ENCODE results near the gene NACC1. TPM values are rescaled to one million over a fixed set of nuclear protein-coding genes. Genes with fewer than 3 reads are reported as not detected.

Gene NACC1
- total RNA-seq, 1 donor from 2014 or later: 10.4 TPM

DNA sequence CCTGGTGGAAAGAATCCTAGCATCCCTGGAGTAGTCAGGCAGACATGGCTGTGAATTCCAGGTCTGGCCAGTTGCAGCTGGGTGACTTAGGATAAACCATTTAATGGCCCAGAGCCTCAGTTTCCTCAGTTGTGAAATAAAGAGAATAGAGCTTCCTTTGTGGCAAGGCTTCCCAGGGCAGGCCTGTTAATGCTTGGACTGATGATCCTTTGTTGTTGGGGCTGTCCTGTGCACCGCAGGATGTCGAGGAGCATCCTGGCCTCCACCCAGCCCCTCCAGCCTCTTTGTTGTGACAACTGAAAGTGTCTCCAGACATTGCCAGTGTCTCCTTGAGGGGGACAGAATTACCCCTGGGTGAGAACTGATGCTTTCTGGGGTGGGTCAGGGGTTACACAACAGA is 31.7 kb upstream of the NACC1 start:
- no peaks in the 10 kb centered on the region for H3K9me3 ChIP-seq (ENCODE audit: control insufficient read depth in 3 of 3, low read length in 3 of 3)
- no peak overlapping the region for H3K9ac ChIP-seq (ENCODE audit: low read depth in 1 of 3, low read length in 3 of 3)
- H3K36me3 ChIP-seq (ENCODE audit: control insufficient read depth in 3 of 3, insufficient read depth in 3 of 3, low read length in 3 of 3): peaks cover 45 to 64% (median 46%) of the 10 kb centered on the region in 3 donors
- H3K27me3 ChIP-seq (ENCODE audit: control insufficient read depth in 3 of 3, insufficient read depth in 3 of 3, low read length in 3 of 3): no peaks in the 10 kb centered on the region
- H3K4me3 ChIP-seq (ENCODE audit: low read length in 3 of 3): no peak overlapping the region
- peaks cover 36 to 56% (median 50%) of the 10 kb centered on the region in 3 donors for H3K4me1 ChIP-seq (ENCODE audit: control insufficient read depth in 3 of 3, insufficient read depth in 3 of 3, low read length in 3 of 3)
- no peak overlapping the region for H3K27ac ChIP-seq (ENCODE audit: low read depth, low read length)

GRCh38 chr19:13087295-13087694 is 30.8 kb upstream of the NACC1 start:
- H3K4me1 ChIP-seq (ENCODE audit: control insufficient read depth in 3 of 3, insufficient read depth in 3 of 3, low read length in 3 of 3): peaks cover 30 to 54% (median 48%) of the 10 kb centered on the region in 3 donors
- H3K27ac ChIP-seq (ENCODE audit: low read depth, low read length): no peak overlapping the region
- H3K9ac ChIP-seq (ENCODE audit: low read depth in 1 of 3, low read length in 3 of 3): no peak overlapping the region
- peaks cover 39 to 57% (median 45%) of the 10 kb centered on the region in 3 donors for H3K36me3 ChIP-seq (ENCODE audit: control insufficient read depth in 3 of 3, insufficient read depth in 3 of 3, low read length in 3 of 3)
- H3K27me3 ChIP-seq (ENCODE audit: control insufficient read depth in 3 of 3, insufficient read depth in 3 of 3, low read length in 3 of 3): no peaks in the 10 kb centered on the region
- no peak overlapping the region for H3K4me3 ChIP-seq (ENCODE audit: low read length in 3 of 3)
- H3K9me3 ChIP-seq (ENCODE audit: control insufficient read depth in 3 of 3, low read length in 3 of 3): no peaks in the 10 kb centered on the region

DNA sequence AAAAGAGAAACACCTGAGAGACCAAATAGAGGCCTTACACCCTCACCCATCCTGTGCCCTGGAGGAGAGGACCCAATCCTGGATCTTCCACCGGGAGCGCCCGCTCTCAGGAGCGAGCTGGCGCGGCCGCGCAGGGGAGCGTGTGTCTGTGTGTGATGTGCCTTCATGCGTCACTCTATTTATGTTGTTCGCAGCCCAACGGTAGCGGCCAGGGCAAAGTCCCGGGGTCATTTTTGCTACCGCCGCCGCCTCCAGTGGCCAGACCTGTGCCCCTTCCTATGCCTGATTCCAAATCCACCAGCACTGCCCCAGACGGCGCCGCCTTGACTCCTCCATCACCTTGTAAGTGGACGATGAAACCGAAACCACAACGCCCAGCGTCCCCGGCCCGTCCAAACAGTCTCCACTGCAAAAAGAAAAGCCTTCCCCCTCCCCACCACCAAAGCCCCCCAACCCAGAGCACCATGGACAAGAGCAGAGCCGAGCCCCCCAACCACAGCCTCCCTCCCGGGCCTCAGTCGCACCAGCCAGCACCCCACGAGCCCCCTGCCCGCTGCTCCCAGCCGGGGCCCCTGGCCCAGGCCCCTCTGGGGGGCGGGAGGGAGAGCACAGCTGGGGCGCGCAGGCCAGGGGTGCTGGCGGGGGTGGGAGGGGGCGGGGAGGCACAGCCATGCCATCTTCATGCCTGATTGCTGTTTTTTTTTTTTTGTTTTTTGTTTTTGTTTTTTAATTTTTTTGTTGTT is 30.1 kb upstream of the NACC1 start:
- Histone ChIP-seq H3K9ac (ENCODE audit: low read depth in 1 of 3, low read length in 3 of 3) (no peak overlapping the region), H3K27ac (ENCODE audit: low read depth, low read length) (no peak overlapping the region), H3K36me3 (ENCODE audit: control insufficient read depth in 3 of 3, insufficient read depth in 3 of 3, low read length in 3 of 3) (peaks cover 33 to 51% (median 41%) of the 10 kb centered on the region in 3 donors), H3K27me3 (ENCODE audit: control insufficient read depth in 3 of 3, insufficient read depth in 3 of 3, low read length in 3 of 3) (no peaks in the 10 kb centered on the region), H3K4me3 (ENCODE audit: low read length in 3 of 3) (no peak overlapping the region), H3K4me1 (ENCODE audit: control insufficient read depth in 3 of 3, insufficient read depth in 3 of 3, low read length in 3 of 3) (peaks cover 30 to 54% (median 48%) of the 10 kb centered on the region in 3 donors), H3K9me3 (ENCODE audit: control insufficient read depth in 3 of 3, low read length in 3 of 3) (no peaks in the 10 kb centered on the region)

DNA sequence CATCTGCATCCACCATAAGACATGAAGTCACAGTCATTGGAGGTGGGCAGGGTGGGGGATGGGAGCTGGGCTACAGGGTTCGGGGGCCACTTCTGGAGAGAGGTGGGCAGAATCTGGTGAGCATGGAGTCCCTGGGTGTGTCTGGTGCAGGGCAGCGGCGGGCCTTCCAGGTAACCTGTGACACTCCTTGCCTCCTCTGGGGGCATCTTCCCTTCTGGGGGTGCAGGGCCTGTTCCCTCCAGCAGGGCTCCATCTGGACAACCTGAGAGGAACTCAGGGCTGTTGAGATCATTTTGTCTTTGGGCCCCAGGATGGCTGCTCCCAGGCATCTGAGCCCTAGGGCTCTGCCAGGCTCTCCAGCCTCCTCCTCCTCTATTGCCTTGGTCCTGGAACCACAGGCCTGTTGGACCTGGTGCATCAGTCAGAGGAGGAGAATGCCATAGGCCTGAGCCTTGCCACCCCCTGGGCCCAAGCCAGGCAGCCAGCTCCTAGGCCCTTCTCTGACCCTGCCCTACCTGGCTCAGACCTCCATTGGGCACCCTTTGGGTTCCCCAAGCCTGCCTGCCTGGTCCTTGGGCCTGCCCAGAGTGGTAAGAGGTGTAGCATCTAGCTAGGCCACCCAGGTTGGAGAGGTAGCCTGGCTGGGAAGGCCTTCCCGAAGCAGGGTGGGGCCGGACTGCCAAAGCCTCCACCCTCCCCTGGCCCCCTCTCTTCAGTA is 28.8 kb upstream of the NACC1 start:
- Histone ChIP-seq H3K4me1 (ENCODE audit: control insufficient read depth in 3 of 3, insufficient read depth in 3 of 3, low read length in 3 of 3) (peaks cover 36 to 58% (median 57%) of the 10 kb centered on the region in 3 donors), H3K9ac (ENCODE audit: low read depth in 1 of 3, low read length in 3 of 3) (peak overlapping the region in 2 of 3 donors; percentile 38 to 45), H3K27me3 (ENCODE audit: control insufficient read depth in 3 of 3, insufficient read depth in 3 of 3, low read length in 3 of 3) (no peaks in the 10 kb centered on the region), H3K36me3 (ENCODE audit: control insufficient read depth in 3 of 3, insufficient read depth in 3 of 3, low read length in 3 of 3) (peaks cover 29 to 40% (median 34%) of the 10 kb centered on the region in 3 donors), H3K27ac (ENCODE audit: low read depth, low read length) (peak overlapping the region; percentile 69), H3K9me3 (ENCODE audit: control insufficient read depth in 3 of 3, low read length in 3 of 3) (no peaks in the 10 kb centered on the region), H3K4me3 (ENCODE audit: low read length in 3 of 3) (no peak overlapping the region)

DNA sequence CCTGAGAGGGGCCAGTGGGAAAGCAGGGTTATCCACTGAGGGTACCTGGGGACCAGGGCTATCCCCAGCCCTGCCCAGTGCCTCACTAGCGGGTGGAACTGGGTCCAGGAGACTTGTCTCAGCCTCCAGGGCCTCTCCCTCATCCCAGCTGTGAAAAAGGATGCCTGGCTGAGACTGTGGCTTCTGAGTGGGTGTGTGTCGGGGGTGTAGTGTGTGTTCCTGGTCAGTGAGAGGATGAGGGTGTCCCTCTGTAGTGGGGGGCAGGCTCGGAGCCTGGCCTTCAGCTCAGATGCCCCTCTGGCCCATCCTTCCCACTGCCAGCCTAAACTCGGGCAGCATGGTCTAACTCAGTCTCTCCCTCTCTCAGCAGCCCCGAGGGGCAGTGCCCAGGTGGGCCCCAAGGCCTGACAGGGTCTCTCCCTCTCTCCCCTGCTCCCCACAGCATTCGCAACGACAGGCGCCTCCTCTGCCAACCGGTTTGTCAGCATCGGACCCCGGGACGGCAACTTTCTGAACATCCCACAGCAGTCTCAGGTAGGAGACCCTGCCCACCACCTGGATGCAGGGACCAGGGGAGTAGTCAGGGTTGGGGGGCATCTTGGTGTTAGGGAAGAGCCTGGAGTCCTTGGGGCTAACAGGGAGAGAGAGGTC is 28.1 kb upstream of the NACC1 start:
- Histone ChIP-seq H3K4me1 (ENCODE audit: control insufficient read depth in 3 of 3, insufficient read depth in 3 of 3, low read length in 3 of 3) (peaks cover 37 to 62% (median 56%) of the 10 kb centered on the region in 3 donors), H3K36me3 (ENCODE audit: control insufficient read depth in 3 of 3, insufficient read depth in 3 of 3, low read length in 3 of 3) (peaks cover 32 to 38% (median 34%) of the 10 kb centered on the region in 3 donors), H3K9me3 (ENCODE audit: control insufficient read depth in 3 of 3, low read length in 3 of 3) (no peaks in the 10 kb centered on the region), H3K27me3 (ENCODE audit: control insufficient read depth in 3 of 3, insufficient read depth in 3 of 3, low read length in 3 of 3) (no peaks in the 10 kb centered on the region), H3K9ac (ENCODE audit: low read depth in 1 of 3, low read length in 3 of 3) (peak overlapping the region in 2 of 3 donors; percentile 38 to 62), H3K27ac (ENCODE audit: low read depth, low read length) (peak overlapping the region; percentile 69), H3K4me3 (ENCODE audit: low read length in 3 of 3) (no peak overlapping the region)

DNA sequence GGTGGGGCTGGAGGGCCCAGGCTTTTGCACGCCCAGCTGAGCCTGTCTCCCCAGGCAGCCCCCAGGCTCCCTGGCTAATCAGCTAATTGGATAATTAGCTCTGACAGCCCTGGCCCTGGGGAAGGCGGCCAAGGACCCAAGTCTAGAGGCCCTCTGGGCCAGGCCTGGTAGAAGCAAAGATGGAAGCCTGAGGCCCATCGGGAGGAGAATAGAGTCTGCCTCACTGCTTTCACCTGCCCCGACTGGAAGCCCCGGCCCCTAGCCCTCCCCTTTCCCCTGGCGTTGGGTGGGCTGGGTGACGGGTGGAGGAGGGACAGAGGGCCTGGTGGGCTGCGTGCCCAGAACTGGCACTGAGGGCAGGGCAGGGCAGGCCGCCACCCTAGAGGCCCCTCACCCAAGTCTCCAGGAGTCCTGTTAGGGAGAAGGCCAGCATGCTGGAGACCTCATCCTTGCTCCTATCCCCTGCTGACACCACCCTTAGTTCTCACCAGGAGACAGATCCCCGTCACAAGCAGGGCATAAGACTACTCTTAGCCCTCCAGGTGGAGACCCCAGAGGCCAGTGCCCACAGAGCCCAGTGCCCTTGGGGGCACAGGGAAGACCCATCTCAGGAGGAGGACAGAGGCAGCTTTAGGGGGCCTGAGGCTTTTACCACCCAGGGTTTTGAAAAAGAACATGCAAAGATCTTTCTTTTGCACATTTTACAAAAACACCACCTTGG is 27.4 kb upstream of the NACC1 start:
- peaks cover 28 to 33% (median 30%) of the 10 kb centered on the region in 3 donors for H3K36me3 ChIP-seq (ENCODE audit: control insufficient read depth in 3 of 3, insufficient read depth in 3 of 3, low read length in 3 of 3)
- H3K4me3 ChIP-seq (ENCODE audit: low read length in 3 of 3): no peak overlapping the region
- peak overlapping the region; percentile 69 for H3K27ac ChIP-seq (ENCODE audit: low read depth, low read length)
- H3K27me3 ChIP-seq (ENCODE audit: control insufficient read depth in 3 of 3, insufficient read depth in 3 of 3, low read length in 3 of 3): no peaks in the 10 kb centered on the region
- peaks cover 37 to 56% (median 49%) of the 10 kb centered on the region in 3 donors for H3K4me1 ChIP-seq (ENCODE audit: control insufficient read depth in 3 of 3, insufficient read depth in 3 of 3, low read length in 3 of 3)
- H3K9me3 ChIP-seq (ENCODE audit: control insufficient read depth in 3 of 3, low read length in 3 of 3): no peaks in the 10 kb centered on the region
- H3K9ac ChIP-seq (ENCODE audit: low read depth in 1 of 3, low read length in 3 of 3): peak overlapping the region in 2 of 3 donors; percentile 6 to 62

GRCh38 chr19:13091400-13092157 is 26.5 kb upstream of the NACC1 start:
- peak overlapping the region; percentile 87 for H3K27ac ChIP-seq (ENCODE audit: low read depth, low read length)
- peak overlapping the region in 2 of 3 donors; percentile 33 to 60 for H3K9ac ChIP-seq (ENCODE audit: low read depth in 1 of 3, low read length in 3 of 3)
- peaks cover 34 to 52% (median 50%) of the 10 kb centered on the region in 3 donors for H3K4me1 ChIP-seq (ENCODE audit: control insufficient read depth in 3 of 3, insufficient read depth in 3 of 3, low read length in 3 of 3)
- no peaks in the 10 kb centered on the region for H3K9me3 ChIP-seq (ENCODE audit: control insufficient read depth in 3 of 3, low read length in 3 of 3)
- peaks cover 21 to 27% (median 27%) of the 10 kb centered on the region in 3 donors for H3K36me3 ChIP-seq (ENCODE audit: control insufficient read depth in 3 of 3, insufficient read depth in 3 of 3, low read length in 3 of 3)
- no peaks in the 10 kb centered on the region for H3K27me3 ChIP-seq (ENCODE audit: control insufficient read depth in 3 of 3, insufficient read depth in 3 of 3, low read length in 3 of 3)
- peak overlapping the region in 1 of 3 donors; percentile 22 for H3K4me3 ChIP-seq (ENCODE audit: low read length in 3 of 3)

DNA sequence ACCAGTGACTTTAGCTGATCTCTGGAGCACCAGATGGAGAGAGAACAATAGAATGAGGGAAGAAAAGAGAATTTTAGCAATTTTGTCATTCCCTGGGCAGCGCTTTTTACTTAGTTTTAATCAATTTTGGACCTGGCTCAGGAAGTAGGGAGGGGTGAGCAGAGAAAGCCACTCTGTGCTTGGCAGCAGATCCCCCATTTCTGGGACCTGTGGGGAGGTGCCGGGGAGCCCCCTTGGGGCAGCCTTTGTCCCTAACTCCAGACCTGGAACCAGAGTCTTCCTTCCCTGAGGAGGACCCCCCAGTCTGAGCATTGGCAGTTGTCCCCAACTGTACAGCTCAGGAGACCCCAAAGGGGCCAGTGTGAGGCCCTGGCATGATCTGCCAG is 25.9 kb upstream of the NACC1 start:
- Histone ChIP-seq H3K36me3 (ENCODE audit: control insufficient read depth in 3 of 3, insufficient read depth in 3 of 3, low read length in 3 of 3) (peaks cover 16 to 21% (median 21%) of the 10 kb centered on the region in 3 donors), H3K4me3 (ENCODE audit: low read length in 3 of 3) (no peak overlapping the region), H3K27me3 (ENCODE audit: control insufficient read depth in 3 of 3, insufficient read depth in 3 of 3, low read length in 3 of 3) (no peaks in the 10 kb centered on the region), H3K4me1 (ENCODE audit: control insufficient read depth in 3 of 3, insufficient read depth in 3 of 3, low read length in 3 of 3) (peaks cover 34 to 52% (median 50%) of the 10 kb centered on the region in 3 donors), H3K27ac (ENCODE audit: low read depth, low read length) (peak overlapping the region; percentile 87), H3K9ac (ENCODE audit: low read depth in 1 of 3, low read length in 3 of 3) (peak overlapping the region in 2 of 3 donors; percentile 14 to 60), H3K9me3 (ENCODE audit: control insufficient read depth in 3 of 3, low read length in 3 of 3) (no peaks in the 10 kb centered on the region)

Data from skeletal muscle tissue (tissue), 4 donors.